GM12878 (cell line): Measurements from ENCODE around the gene ANKRD36C.
"Not testable (repeated sequence)": the region's sequence is repeated elsewhere in the genome, so short reads cannot be mapped to it uniquely, and the experiment has no call there.

ENCODE experiments used
- EZH2 ChIP-seq: IDR thresholded peaks from 2 replicates; pipeline ENCODE4 v1.6.1; 2012; ENCODE audit warnings: low read depth, mild to moderate bottlenecking, control low read depth, inconsistent platforms, low read length, borderline replicate concordance; ENCODE audit not compliant: control insufficient read depth
- MXI1 ChIP-seq: fragments of 150-350 bp; IDR thresholded peaks from 2 replicates; pipeline ENCODE4 v1.6.1; 2011; ENCODE audit warnings: low read depth, mild to moderate bottlenecking, inconsistent platforms, low read length, improper control_type of control experiment
- YY1 ChIP-seq: IDR thresholded peaks from 2 replicates; pipeline ENCODE4 v1.6.1; 2011; ENCODE audit warnings: low read depth, mild to moderate bottlenecking, low read length
- TF ChIP-seq, protein P1 (sequence below): IDR thresholded peaks from 2 replicates; pipeline ENCODE4 v1.6.1; 2011; ENCODE audit warnings: low read depth, low read length, improper control_type of control experiment, borderline replicate concordance
- TF ChIP-seq, protein P2 (sequence below): fragments of 450-650 bp; IDR thresholded peaks from 2 replicates; pipeline ENCODE4 v1.6.1; 2017; ENCODE audit warnings: mild to moderate bottlenecking, low read depth, inconsistent platforms; ENCODE audit not compliant: poor library complexity, severe bottlenecking

DNA sequence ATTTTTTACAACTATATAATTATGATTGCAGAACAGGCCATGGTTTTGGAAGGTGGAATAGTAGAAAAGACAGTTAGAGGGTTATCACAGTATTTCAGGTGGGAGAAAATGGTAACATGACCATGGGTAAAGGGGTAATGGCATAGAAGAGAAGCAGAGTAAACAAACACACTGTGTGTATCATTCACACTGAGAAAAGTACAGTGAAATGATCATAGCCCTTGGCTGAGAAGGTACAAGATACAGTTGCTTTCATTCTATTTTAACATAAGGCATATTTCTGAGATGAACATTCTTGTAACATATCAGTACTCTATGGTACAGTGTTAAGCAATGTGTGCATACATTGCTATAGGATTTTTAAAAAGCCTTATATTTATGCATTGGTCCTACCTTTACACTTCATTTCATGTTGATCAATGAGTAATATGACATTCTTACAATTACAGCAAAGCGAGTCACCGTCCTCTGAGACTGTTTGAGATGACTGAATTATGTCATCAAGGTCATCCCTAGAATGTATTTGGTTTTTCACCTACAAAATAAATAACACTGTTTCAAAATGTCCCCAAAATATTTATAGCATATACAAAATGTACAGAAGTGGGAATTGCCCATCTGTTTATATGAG, 124.5 kb downstream of the ANKRD36C start:
- TF ChIP-seq, protein P1, sequence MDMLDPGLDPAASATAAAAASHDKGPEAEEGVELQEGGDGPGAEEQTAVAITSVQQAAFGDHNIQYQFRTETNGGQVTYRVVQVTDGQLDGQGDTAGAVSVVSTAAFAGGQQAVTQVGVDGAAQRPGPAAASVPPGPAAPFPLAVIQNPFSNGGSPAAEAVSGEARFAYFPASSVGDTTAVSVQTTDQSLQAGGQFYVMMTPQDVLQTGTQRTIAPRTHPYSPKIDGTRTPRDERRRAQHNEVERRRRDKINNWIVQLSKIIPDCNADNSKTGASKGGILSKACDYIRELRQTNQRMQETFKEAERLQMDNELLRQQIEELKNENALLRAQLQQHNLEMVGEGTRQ = not testable (repeated sequence)
- not testable (repeated sequence) for TF ChIP-seq YY1, EZH2, MXI1
- TF ChIP-seq, protein P2, sequence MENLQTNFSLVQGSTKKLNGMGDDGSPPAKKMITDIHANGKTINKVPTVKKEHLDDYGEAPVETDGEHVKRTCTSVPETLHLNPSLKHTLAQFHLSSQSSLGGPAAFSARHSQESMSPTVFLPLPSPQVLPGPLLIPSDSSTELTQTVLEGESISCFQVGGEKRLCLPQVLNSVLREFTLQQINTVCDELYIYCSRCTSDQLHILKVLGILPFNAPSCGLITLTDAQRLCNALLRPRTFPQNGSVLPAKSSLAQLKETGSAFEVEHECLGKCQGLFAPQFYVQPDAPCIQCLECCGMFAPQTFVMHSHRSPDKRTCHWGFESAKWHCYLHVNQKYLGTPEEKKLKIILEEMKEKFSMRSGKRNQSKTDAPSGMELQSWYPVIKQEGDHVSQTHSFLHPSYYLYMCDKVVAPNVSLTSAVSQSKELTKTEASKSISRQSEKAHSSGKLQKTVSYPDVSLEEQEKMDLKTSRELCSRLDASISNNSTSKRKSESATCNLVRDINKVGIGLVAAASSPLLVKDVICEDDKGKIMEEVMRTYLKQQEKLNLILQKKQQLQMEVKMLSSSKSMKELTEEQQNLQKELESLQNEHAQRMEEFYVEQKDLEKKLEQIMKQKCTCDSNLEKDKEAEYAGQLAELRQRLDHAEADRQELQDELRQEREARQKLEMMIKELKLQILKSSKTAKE = not testable (repeated sequence)
